Sigmoid colon (tissue), 4 donors: ENCODE data around the gene RAC2.

Source experiments
- POLR2AphosphoS5 ChIP-seq, 4 donors: sonication (generic); formaldehyde crosslinking; IDR thresholded peaks; one replicate each; pipeline ENCODE4 v1.6.1; 2017; ENCODE audit warnings: antibody characterized with exemption in 4 of 4
- TF ChIP-seq, protein P1 (sequence below), 4 experiments: fragments of 450-650 bp in 3 of 4; fragments of 200-600 bp in 1 of 4; IDR thresholded peaks; one replicate each; pipeline ENCODE4 v1.5.1; 2016 to 2019; ENCODE audit warnings: antibody characterized with exemption in 4 of 4, mild to moderate bottlenecking in 3 of 4, moderate library complexity in 2 of 4

DNA sequence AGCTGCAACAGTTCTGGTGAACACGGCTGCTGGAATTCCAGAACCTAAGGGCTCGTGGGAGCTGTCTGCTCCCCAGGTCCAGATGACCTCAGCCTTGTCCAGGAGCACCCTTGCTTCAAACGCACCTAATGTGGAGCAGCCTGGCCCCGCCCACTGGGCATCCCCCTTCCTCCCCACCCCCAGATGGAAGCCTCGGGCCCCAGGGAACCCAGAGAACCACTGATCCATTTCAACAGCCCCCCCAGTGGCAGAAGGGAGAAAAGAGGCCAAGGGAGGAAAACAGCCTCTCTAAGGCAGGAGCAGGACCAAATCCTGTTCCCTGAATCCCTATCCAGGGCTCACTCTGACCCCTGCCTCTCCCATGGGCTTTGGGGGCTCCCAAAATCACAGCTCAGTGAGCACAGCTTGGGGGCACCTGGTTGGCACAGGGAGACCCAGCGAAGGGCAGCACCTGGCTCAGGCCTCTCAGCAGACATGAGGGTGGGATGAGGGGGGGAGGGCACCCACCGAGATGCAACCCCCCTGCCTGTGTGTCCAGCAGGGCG lies 39.4 kb upstream of the RAC2 start:
- TF ChIP-seq, protein P1, sequence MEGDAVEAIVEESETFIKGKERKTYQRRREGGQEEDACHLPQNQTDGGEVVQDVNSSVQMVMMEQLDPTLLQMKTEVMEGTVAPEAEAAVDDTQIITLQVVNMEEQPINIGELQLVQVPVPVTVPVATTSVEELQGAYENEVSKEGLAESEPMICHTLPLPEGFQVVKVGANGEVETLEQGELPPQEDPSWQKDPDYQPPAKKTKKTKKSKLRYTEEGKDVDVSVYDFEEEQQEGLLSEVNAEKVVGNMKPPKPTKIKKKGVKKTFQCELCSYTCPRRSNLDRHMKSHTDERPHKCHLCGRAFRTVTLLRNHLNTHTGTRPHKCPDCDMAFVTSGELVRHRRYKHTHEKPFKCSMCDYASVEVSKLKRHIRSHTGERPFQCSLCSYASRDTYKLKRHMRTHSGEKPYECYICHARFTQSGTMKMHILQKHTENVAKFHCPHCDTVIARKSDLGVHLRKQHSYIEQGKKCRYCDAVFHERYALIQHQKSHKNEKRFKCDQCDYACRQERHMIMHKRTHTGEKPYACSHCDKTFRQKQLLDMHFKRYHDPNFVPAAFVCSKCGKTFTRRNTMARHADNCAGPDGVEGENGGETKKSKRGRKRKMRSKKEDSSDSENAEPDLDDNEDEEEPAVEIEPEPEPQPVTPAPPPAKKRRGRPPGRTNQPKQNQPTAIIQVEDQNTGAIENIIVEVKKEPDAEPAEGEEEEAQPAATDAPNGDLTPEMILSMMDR (IDR thresholded peaks at IDR 0.05), result no peak
- no peak for TF ChIP-seq POLR2AphosphoS5 (IDR thresholded peaks at IDR 0.05)
